Muscle of back (tissue), 11 donors: ENCODE data around the gene TRIM47. TPM values are rescaled to one million over a fixed set of nuclear protein-coding genes. Genes with fewer than 3 reads are reported as not detected.

Experiments used
- DNase-seq, 3 donors: peaks; one replicate each; pipeline versions ENCODE4 v3.0.0 to v3.0.0-alpha.2; 2013
- polyA plus RNA-seq, 10 donors: library from polyadenylated mRNA; unstranded; fragments of 120-200 nt; gene quantifications; one replicate each; pipeline ENCODE4 v1.2.1, GENCODE V29; 2013; ENCODE audit not compliant: insufficient read length in 10 of 10

The TRIM47 gene
- polyA plus RNA-seq, 10 donors: 15.3 to 27.2 (median 21.3) TPM

- DNase-seq: no peak
These were observed 29.7 kb downstream of the TRIM47 start for GRCh38 chr17:75848523-75849278.

GRCh38 chr17:75847614-75848522 lies 30.5 kb downstream of the TRIM47 start:
- no peak for DNase-seq

- DNase-seq: no peak
These were observed 31.4 kb downstream of the TRIM47 start for GRCh38 chr17:75846692-75847613.

GRCh38 chr17:75845933-75846691 lies 32.3 kb downstream of the TRIM47 start:
- DNase-seq: no peak

- DNase-seq: peak in 1 of 3 donors; percentile 67
These were observed 33.2 kb downstream of the TRIM47 start for GRCh38 chr17:75845058-75845711.

- no peak for DNase-seq
These were observed 33.8 kb downstream of the TRIM47 start for GRCh38 chr17:75844530-75845057.

- DNase-seq: no peak
These were observed 34.5 kb downstream of the TRIM47 start, which contains the start of gene UNC13D for GRCh38 chr17:75843577-75844529. Gene UNC13D (minus strand): TSS chr17:75844404. CDS start chr17:75844337, 67 bp downstream.

- no peak for DNase-seq
These were observed 35.3 kb downstream of the TRIM47 start for GRCh38 chr17:75842963-75843576.

- DNase-seq: no peak
These were observed 36.0 kb downstream of the TRIM47 start for GRCh38 chr17:75842411-75842810.

GRCh38 chr17:75840799-75841164 lies 37.6 kb downstream of the TRIM47 start:
- DNase-seq: no peak

GRCh38 chr17:75839942-75840798 lies 38.2 kb downstream of the TRIM47 start:
- DNase-seq: no peak

- no peak for DNase-seq
These were observed 40.0 kb downstream of the TRIM47 start for GRCh38 chr17:75838410-75838809.

- DNase-seq: no peak
These were observed 40.5 kb downstream of the TRIM47 start for GRCh38 chr17:75837899-75838298.

GRCh38 chr17:75836605-75837004 lies 41.8 kb downstream of the TRIM47 start:
- DNase-seq: no peak

- no peak for DNase-seq
These were observed 42.8 kb downstream of the TRIM47 start for GRCh38 chr17:75835654-75835987.

GRCh38 chr17:75834928-75835653 lies 43.3 kb downstream of the TRIM47 start:
- peak in 1 of 3 donors; percentile 73 for DNase-seq
